KMS-11 (cell line): Measurements from ENCODE around the gene CEP131.

Experiments
- H2AFZ ChIP-seq: fragments of 200-600 bp; sonication (generic); 2 replicates; pipeline ENCODE4 v1.6.1; 2016; ENCODE audit warnings: antibody characterized with exemption, mixed run types, low read depth
- H3K27ac ChIP-seq: fragments of 200-600 bp; sonication (generic); 2 replicates; pipeline ENCODE4 v1.6.1; 2016; ENCODE audit warnings: mild to moderate bottlenecking, mixed run types
- H3K27me3 ChIP-seq: fragments of 200-600 bp; sonication (generic); 2 replicates; pipeline ENCODE4 v1.6.1; 2017; ENCODE audit warnings: mild to moderate bottlenecking, low read depth, mixed run types, moderate library complexity; ENCODE audit not compliant: insufficient read depth
- H3K36me3 ChIP-seq: fragments of 200-600 bp; sonication (generic); 2 replicates; pipeline ENCODE4 v1.6.1; 2017; ENCODE audit warnings: mild to moderate bottlenecking, mixed run types; ENCODE audit not compliant: insufficient read depth
- H3K4me1 ChIP-seq: fragments of 200-600 bp; sonication (generic); 2 replicates; pipeline ENCODE4 v1.6.1; 2016; ENCODE audit warnings: mild to moderate bottlenecking, low read depth, mixed run types; ENCODE audit not compliant: poor library complexity, severe bottlenecking
- H3K4me2 ChIP-seq: fragments of 200-600 bp; sonication (generic); 2 replicates; pipeline ENCODE4 v1.7.0; 2016; ENCODE audit warnings: mild to moderate bottlenecking, mixed run types
- H3K4me3 ChIP-seq: fragments of 200-600 bp; sonication (generic); IDR thresholded peaks from 2 replicates; pipeline ENCODE4 v1.6.1; 2017; ENCODE audit warnings: low read depth, low read length, mixed read lengths; ENCODE audit not compliant: insufficient read depth
- H3K79me2 ChIP-seq: fragments of 200-600 bp; sonication (generic); 2 replicates; pipeline ENCODE4 v1.6.1; 2016; ENCODE audit warnings: low read depth, mixed run types; ENCODE audit not compliant: insufficient read depth
- H3K9ac ChIP-seq: fragments of 200-600 bp; sonication (generic); 2 replicates; pipeline ENCODE4 v1.6.1; 2016; ENCODE audit warnings: mild to moderate bottlenecking, mixed run types
- H4K20me1 ChIP-seq: fragments of 200-600 bp; sonication (generic); 2 replicates; pipeline ENCODE4 v1.6.1; 2016; ENCODE audit warnings: mild to moderate bottlenecking, mixed run types; ENCODE audit not compliant: insufficient read depth
- TF ChIP-seq, protein P1 (sequence below): fragments of 200-600 bp; sonication (generic); conservative IDR thresholded peaks from 2 replicates; pipeline ENCODE4 v1.6.1; 2017; ENCODE audit warnings: low read depth, mild to moderate bottlenecking, antibody characterized with exemption, low read length, moderate library complexity, mixed read lengths

Gene CEP131

GRCh38 chr17:81258292-81258691 is 35.5 kb upstream of the CEP131 start:
- Histone ChIP-seq H3K27me3 (no peaks in the 10 kb centered on the region), H3K79me2 (no peaks in the 10 kb centered on the region), H3K27ac (no peak overlapping the region), H3K4me3 (no peak overlapping the region), H4K20me1 (no peaks in the 10 kb centered on the region), H3K4me1 (no peaks in the 10 kb centered on the region), H3K9ac (no peak overlapping the region), H3K4me2 (no peak overlapping the region), H2AFZ (no peak overlapping the region), H3K36me3 (no peaks in the 10 kb centered on the region)
- TF ChIP-seq, protein P1, sequence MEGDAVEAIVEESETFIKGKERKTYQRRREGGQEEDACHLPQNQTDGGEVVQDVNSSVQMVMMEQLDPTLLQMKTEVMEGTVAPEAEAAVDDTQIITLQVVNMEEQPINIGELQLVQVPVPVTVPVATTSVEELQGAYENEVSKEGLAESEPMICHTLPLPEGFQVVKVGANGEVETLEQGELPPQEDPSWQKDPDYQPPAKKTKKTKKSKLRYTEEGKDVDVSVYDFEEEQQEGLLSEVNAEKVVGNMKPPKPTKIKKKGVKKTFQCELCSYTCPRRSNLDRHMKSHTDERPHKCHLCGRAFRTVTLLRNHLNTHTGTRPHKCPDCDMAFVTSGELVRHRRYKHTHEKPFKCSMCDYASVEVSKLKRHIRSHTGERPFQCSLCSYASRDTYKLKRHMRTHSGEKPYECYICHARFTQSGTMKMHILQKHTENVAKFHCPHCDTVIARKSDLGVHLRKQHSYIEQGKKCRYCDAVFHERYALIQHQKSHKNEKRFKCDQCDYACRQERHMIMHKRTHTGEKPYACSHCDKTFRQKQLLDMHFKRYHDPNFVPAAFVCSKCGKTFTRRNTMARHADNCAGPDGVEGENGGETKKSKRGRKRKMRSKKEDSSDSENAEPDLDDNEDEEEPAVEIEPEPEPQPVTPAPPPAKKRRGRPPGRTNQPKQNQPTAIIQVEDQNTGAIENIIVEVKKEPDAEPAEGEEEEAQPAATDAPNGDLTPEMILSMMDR, result no peak

- TF ChIP-seq, protein P1, result no peak
- Histone ChIP-seq H3K4me2 (no peak overlapping the region), H3K4me1 (no peaks in the 10 kb centered on the region), H3K79me2 (no peaks in the 10 kb centered on the region), H3K36me3 (no peaks in the 10 kb centered on the region), H2AFZ (no peak overlapping the region), H3K4me3 (no peak overlapping the region), H3K27me3 (no peaks in the 10 kb centered on the region), H3K9ac (no peak overlapping the region), H3K27ac (no peak overlapping the region), H4K20me1 (no peaks in the 10 kb centered on the region)
These were observed 34.8 kb upstream of the CEP131 start for GRCh38 chr17:81257533-81257932.

DNA sequence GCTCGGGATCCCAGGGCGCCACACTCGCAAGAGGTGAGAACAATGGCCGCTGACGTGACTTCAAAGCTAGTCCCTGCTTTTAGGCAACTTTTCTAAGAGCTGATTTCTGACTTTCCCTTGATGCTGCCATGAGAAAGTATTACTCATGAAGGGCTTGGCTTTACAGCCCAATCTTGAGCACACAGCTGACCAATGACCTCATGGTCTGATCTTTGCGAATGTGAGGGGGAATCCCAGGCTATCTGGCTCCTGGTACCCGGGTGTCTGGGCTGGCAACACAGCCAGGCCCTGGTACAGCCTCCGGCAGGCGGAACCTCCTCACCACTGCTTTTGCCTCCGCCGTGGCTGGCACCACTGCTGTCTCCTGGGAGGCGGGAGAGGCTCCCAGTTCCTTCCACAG is 33.9 kb upstream of the CEP131 start:
- no peaks in the 10 kb centered on the region for H3K27me3 ChIP-seq
- H3K4me3 ChIP-seq, result no peak overlapping the region
- no peaks in the 10 kb centered on the region for H3K79me2 ChIP-seq
- H3K27ac ChIP-seq, result no peak overlapping the region
- TF ChIP-seq, protein P1, result no peak
- no peaks in the 10 kb centered on the region for H4K20me1 ChIP-seq
- no peaks in the 10 kb centered on the region for H3K36me3 ChIP-seq
- no peak overlapping the region for H2AFZ ChIP-seq
- H3K9ac ChIP-seq, result no peak overlapping the region
- no peak overlapping the region for H3K4me2 ChIP-seq
- H3K4me1 ChIP-seq, result no peaks in the 10 kb centered on the region

- Histone ChIP-seq H3K4me3 (no peak overlapping the region), H3K4me2 (no peak overlapping the region), H3K27me3 (no peaks in the 10 kb centered on the region), H2AFZ (no peak overlapping the region), H3K4me1 (no peaks in the 10 kb centered on the region), H4K20me1 (no peaks in the 10 kb centered on the region), H3K27ac (no peak overlapping the region), H3K9ac (no peak overlapping the region), H3K79me2 (no peaks in the 10 kb centered on the region), H3K36me3 (no peaks in the 10 kb centered on the region)
- TF ChIP-seq, protein P1, result no peak
These were observed 32.4 kb upstream of the CEP131 start for GRCh38 chr17:81254955-81255717.
